GM20000 (cell line): Measurements from ENCODE around the gene TBC1D4.

Source experiments
- DNase-seq: peaks from one replicate; pipeline ENCODE4 v3.0.0; 2012; ENCODE audit warnings: low spot score
- CTCF ChIP-seq: IDR thresholded peaks from 2 replicates; pipeline ENCODE4 v1.5.1; 2012; ENCODE audit warnings: mild to moderate bottlenecking, control low read depth; ENCODE audit errors: extremely low read depth, missing control alignments

Gene TBC1D4

DNA sequence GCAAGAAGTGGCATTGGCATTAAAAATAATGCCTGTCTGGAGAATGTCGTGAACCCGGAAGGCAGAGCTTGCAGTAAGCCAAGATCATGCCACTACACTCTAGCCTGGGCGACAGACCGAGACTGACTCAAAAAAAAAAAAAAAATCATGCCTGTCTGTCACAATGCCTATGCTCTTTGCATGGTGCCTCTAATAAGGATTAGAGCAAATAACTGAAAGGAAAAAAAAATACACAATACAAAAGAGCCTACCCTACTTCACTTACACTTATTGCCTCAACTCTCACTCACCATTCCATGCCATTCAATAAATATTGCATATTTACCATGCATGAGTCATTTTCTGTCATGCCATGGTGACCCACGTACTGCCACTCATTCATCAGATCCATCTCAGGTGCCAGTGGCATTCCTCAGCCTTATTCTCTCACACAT is 49.1 kb downstream of the TBC1D4 start:
- DNase-seq = no peak
- no peak for TF ChIP-seq CTCF

- DNase-seq = no peak
- no peak for TF ChIP-seq CTCF
These were observed 49.9 kb downstream of the TBC1D4 start for GRCh38 chr13:75432045-75432444.

GRCh38 chr13:75430436-75431209 is 51.3 kb downstream of the TBC1D4 start:
- TF ChIP-seq CTCF = no peak
- no peak for DNase-seq

GRCh38 chr13:75426421-75426820 is 55.5 kb downstream of the TBC1D4 start:
- no peak for DNase-seq
- no peak for TF ChIP-seq CTCF

- no peak for TF ChIP-seq CTCF
- no peak for DNase-seq
These were observed 56.6 kb downstream of the TBC1D4 start for GRCh38 chr13:75425216-75426009.

GRCh38 chr13:75423946-75424345 is 58.0 kb downstream of the TBC1D4 start:
- DNase-seq = no peak
- TF ChIP-seq CTCF = no peak

DNA sequence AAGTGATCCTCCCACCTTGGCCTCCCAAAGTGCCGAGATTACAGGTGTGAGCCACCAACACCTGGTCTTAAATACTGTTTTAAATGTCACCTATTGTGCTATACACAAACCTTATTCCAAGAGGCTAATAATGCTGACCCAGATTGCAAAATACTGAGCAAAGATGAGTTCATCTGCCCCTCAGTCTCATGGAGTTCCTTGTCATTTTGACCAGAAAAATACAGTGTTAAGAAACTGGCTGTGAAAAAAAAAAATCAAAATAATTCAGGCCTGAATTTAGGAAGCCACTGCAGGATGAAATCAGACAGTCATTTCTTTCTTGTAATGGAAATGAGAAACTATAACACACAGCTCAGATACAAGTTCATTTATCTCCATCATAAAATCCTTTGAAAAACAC is 59.9 kb downstream of the TBC1D4 start:
- DNase-seq = no peak

More for the DNA sequence above, 59.9 kb downstream of the TBC1D4 start:
- no peak for TF ChIP-seq CTCF
